K562 (cell line): ENCODE data around the gene LAX1. TPM values are rescaled to one million over a fixed set of nuclear protein-coding genes. Genes with fewer than 3 reads are reported as not detected.

Experiments used
- BRD9 ChIP-seq: fragments of 450-650 bp; IDR thresholded peaks from 2 replicates; pipeline ENCODE4 v1.6.1; 2018; ENCODE audit warnings: low read depth; ENCODE audit not compliant: partially characterized antibody
- CREM ChIP-seq: IDR thresholded peaks from 2 replicates; pipeline ENCODE4 v1.6.1; 2014; ENCODE audit warnings: antibody characterized with exemption, low read depth
- EGR1 ChIP-seq: fragments of 450-650 bp; conservative IDR thresholded peaks from 2 replicates; pipeline ENCODE4 v1.6.1; 2017; ENCODE audit warnings: mild to moderate bottlenecking
- EP300 ChIP-seq: IDR thresholded peaks from 2 replicates; pipeline ENCODE4 v1.6.1; 2012; ENCODE audit warnings: low read length, improper control_type of control experiment
- JUN ChIP-seq, 2 experiments: sonication (generic) in 1 of 2; formaldehyde crosslinking in 1 of 2; IDR thresholded peaks; 2 replicates each; pipeline versions ENCODE4 v1.6.1 to v1.8.0; 2012 to 2022; ENCODE audit warnings: borderline replicate concordance in 2 of 2, mild to moderate bottlenecking in 2 of 2, improper control_type of control experiment in 1 of 2, low read depth in 1 of 2, low read length in 1 of 2, missing genetic modification reagents in 1 of 2
- JUND ChIP-seq, 2 experiments: IDR thresholded peaks; 2 replicates in 1 of 2; 3 replicates in 1 of 2; pipeline ENCODE4 v1.6.1; 2011; ENCODE audit warnings: borderline replicate concordance in 2 of 2, low read depth in 2 of 2, low read length in 2 of 2, improper control_type of control experiment in 1 of 2, missing biosample characterization in 1 of 2, missing genetic modification characterization in 1 of 2, missing genetic modification reagents in 1 of 2
- KLF13 ChIP-seq: fragments of 450-650 bp; IDR thresholded peaks from 2 replicates; pipeline ENCODE4 v1.6.1; 2016; ENCODE audit warnings: missing genetic modification characterization, low read depth, mild to moderate bottlenecking, missing compliant biosample characterization, moderate library complexity, borderline replicate concordance
- NCOA6 ChIP-seq: fragments of 450-650 bp; IDR thresholded peaks from 2 replicates; pipeline ENCODE4 v1.6.1; 2017; ENCODE audit warnings: mild to moderate bottlenecking
- NFIX ChIP-seq: fragments of 250-450 bp; sonication (Bioruptor Pico); IDR thresholded peaks from 2 replicates; pipeline ENCODE4 v1.4.0; 2020; ENCODE audit warnings: low read depth, mild to moderate bottlenecking, moderate library complexity
- NRF1 ChIP-seq, 2 experiments: fragments of 450-650 bp; IDR thresholded peaks in 1 of 2; conservative IDR thresholded peaks in 1 of 2; 2 replicates each; pipeline ENCODE4 v1.6.1; 2014; ENCODE audit warnings: mild to moderate bottlenecking in 2 of 2
- PHB2 ChIP-seq: fragments of 450-650 bp; IDR thresholded peaks from 2 replicates; pipeline ENCODE4 v1.6.1; 2017; ENCODE audit warnings: low read depth
- RBM14 ChIP-seq: fragments of 200-400 bp; formaldehyde crosslinking; IDR thresholded peaks from 2 replicates; pipeline ENCODE4 v1.6.1; 2018; ENCODE audit warnings: low read depth, mild to moderate bottlenecking, low read length, moderate library complexity, borderline replicate concordance; ENCODE audit not compliant: insufficient read depth
- SMAD2 ChIP-seq: fragments of 150-350 bp; IDR thresholded peaks from 2 replicates; pipeline ENCODE4 v1.6.1; 2014; ENCODE audit warnings: low read depth, mild to moderate bottlenecking, low read length
- SRF ChIP-seq, 2 experiments: fragments of 250-450, 450-650 bp in 1 of 2; sonication (Bioruptor Pico) in 1 of 2; sonication (generic) in 1 of 2; formaldehyde crosslinking; IDR thresholded peaks; 2 replicates each; pipeline versions ENCODE4 v1.5.0 to v1.5.1; 2020 to 2022; ENCODE audit warnings: mild to moderate bottlenecking in 1 of 2, missing genetic modification reagents in 1 of 2
- TBP ChIP-seq: optimal IDR thresholded peaks from 2 replicates; pipeline ENCODE3; 2011; ENCODE audit warnings: low read depth, low read length, improper control_type of control experiment
- TCF3 ChIP-seq: sonication (generic); formaldehyde crosslinking; IDR thresholded peaks from 2 replicates; pipeline ENCODE4 v1.4.0; 2020; ENCODE audit warnings: mild to moderate bottlenecking, missing genetic modification reagents
- ZFX ChIP-seq: sonication (generic); formaldehyde crosslinking; IDR thresholded peaks from 2 replicates; pipeline ENCODE4 v1.8.0; 2022; ENCODE audit warnings: mild to moderate bottlenecking, missing genetic modification reagents, moderate library complexity
- ZNF224 ChIP-seq: sonication (generic); formaldehyde crosslinking; IDR thresholded peaks from 2 replicates; pipeline ENCODE4 v1.8.0; 2022; ENCODE audit warnings: mild to moderate bottlenecking, missing genetic modification reagents
- ZNF282 ChIP-seq: sonication (generic); formaldehyde crosslinking; IDR thresholded peaks from 2 replicates; pipeline ENCODE4 v1.8.1; 2023; ENCODE audit warnings: missing genetic modification reagents
- ZNF764 ChIP-seq: fragments of 250-450 bp; sonication (Bioruptor Pico); IDR thresholded peaks from 2 replicates; pipeline ENCODE4 v1.4.0; 2020; ENCODE audit warnings: low read depth, mild to moderate bottlenecking, moderate library complexity
- polyA plus RNA-seq, 8 experiments: library from polyadenylated mRNA; depleted of rRNA in 4 of 8; stranded (reverse) in 5 of 8; unstranded in 3 of 8; fragments of >200 nt; fragmentation: Nextera tagmentation in 2 of 8; fragmentation: Illumina TruSeq in 1 of 8; extraction: Ambion mirVana in 2 of 8; extraction: Trizol in 1 of 8; gene quantifications; 2 replicates each; pipeline versions ENCODE4 v1.2.1 to v1.2.3, GENCODE V29; 2011 to 2014; ENCODE audit warnings: inconsistent platforms in 1 of 8, missing spikeins in 1 of 8
- total RNA-seq, 7 experiments: library from RNA; depleted of rRNA in 6 of 7; stranded (reverse); fragments of >200 nt in 6 of 7; fragmentation: Illumina TruSeq in 2 of 7; extraction: Trizol in 2 of 7; gene quantifications; 2 replicates each; pipeline versions ENCODE4 v1.2.1 to v1.2.3, GENCODE V29; 2011 to 2021; ENCODE audit warnings: low replicate concordance in 1 of 7
- TF ChIP-seq, protein P1 (sequence below): fragments of 250-450 bp; sonication (Bioruptor Pico); IDR thresholded peaks from 2 replicates; pipeline ENCODE4 v1.9.0; 2021; ENCODE audit warnings: mild to moderate bottlenecking
- TF ChIP-seq, protein P2 (sequence below): fragments of 450-650 bp; IDR thresholded peaks from 2 replicates; pipeline ENCODE4 v1.7.0; 2016; ENCODE audit warnings: borderline replicate concordance
- TF ChIP-seq, protein P3 (sequence below): sonication (generic); formaldehyde crosslinking; IDR thresholded peaks from 2 replicates; pipeline ENCODE4 v1.8.0; 2022; ENCODE audit warnings: mild to moderate bottlenecking, missing genetic modification reagents

The LAX1 gene
- total and polyA plus RNA-seq, 9 of the 15 experiments (the other 6 are each of a cell fraction or from before 2014, with no cell fraction given), result not detected

DNA sequence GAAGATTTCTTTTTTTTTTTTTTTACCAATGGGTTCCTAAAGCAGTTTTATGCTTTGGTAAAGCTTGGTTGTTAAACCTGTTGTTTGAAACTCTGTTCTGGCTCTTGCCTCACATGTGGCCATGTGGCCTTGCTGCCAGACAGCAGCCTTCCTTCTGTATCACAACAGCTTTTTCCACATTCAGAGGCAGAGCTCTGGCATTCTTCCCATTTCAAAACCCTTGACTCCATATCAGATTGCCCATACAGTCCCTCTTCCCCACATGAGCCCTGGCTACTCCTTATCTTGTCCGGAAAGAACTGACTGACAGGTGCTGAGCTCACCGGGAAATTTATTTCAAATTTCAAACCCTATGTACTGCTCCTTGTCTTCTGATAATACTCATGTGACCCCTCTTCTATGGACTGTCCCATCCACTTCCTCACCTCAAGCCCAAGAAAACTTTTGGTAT is 38.5 kb upstream of the LAX1 start (continued):
- TF ChIP-seq JUN (IDR thresholded peaks at IDR 0.05; ENCODE audit: borderline replicate concordance, low read depth, low read length), result peak; percentile 54; the same call in 1 of the 2 replicates
- no peak for TF ChIP-seq JUN (CRISPR knock-in tag; IDR thresholded peaks at IDR 0.05; ENCODE audit: borderline replicate concordance)
- peak; percentile 88 for TF ChIP-seq TCF3
- 0 out of 4 replicates have a peak, but pooled peaks of 1 of the 2 experiments have one; percentile 17 for TF ChIP-seq SRF (CRISPR knock-in tag; IDR thresholded peaks at IDR 0.05)
- TF ChIP-seq ZNF764 (CRISPR knock-in tag), result no peak
- TF ChIP-seq RBM14, result no peak
- TF ChIP-seq, protein P1, sequence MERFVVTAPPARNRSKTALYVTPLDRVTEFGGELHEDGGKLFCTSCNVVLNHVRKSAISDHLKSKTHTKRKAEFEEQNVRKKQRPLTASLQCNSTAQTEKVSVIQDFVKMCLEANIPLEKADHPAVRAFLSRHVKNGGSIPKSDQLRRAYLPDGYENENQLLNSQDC (CRISPR knock-in tag), result no peak
- TF ChIP-seq SMAD2, result no peak
- no peak for TF ChIP-seq PHB2
- TF ChIP-seq BRD9, result no peak
- TF ChIP-seq, protein P2, sequence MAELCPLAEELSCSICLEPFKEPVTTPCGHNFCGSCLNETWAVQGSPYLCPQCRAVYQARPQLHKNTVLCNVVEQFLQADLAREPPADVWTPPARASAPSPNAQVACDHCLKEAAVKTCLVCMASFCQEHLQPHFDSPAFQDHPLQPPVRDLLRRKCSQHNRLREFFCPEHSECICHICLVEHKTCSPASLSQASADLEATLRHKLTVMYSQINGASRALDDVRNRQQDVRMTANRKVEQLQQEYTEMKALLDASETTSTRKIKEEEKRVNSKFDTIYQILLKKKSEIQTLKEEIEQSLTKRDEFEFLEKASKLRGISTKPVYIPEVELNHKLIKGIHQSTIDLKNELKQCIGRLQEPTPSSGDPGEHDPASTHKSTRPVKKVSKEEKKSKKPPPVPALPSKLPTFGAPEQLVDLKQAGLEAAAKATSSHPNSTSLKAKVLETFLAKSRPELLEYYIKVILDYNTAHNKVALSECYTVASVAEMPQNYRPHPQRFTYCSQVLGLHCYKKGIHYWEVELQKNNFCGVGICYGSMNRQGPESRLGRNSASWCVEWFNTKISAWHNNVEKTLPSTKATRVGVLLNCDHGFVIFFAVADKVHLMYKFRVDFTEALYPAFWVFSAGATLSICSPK, result no peak
- peak; percentile 79 for TF ChIP-seq JUND (IDR thresholded peaks at IDR 0.05; ENCODE audit: borderline replicate concordance, low read depth, low read length)
- TF ChIP-seq JUND (tag; IDR thresholded peaks at IDR 0.05; ENCODE audit: borderline replicate concordance, low read depth, low read length), result peak; percentile 82; the same call in 1 of the 3 replicates
- 0 out of 2 replicates have a peak, but pooled peaks have one; percentile 25 for TF ChIP-seq CREM
- no peak for TF ChIP-seq EGR1
- TF ChIP-seq EP300, result peak; percentile 90
- no peak for TF ChIP-seq KLF13 (tag)
- no peak for TF ChIP-seq ZNF224
- no peak for TF ChIP-seq TBP
- TF ChIP-seq ZNF282 (CRISPR knock-in tag), result no peak
- TF ChIP-seq ZFX, result 0 out of 2 replicates have a peak, but pooled peaks have one; percentile 30
- TF ChIP-seq, protein P3, sequence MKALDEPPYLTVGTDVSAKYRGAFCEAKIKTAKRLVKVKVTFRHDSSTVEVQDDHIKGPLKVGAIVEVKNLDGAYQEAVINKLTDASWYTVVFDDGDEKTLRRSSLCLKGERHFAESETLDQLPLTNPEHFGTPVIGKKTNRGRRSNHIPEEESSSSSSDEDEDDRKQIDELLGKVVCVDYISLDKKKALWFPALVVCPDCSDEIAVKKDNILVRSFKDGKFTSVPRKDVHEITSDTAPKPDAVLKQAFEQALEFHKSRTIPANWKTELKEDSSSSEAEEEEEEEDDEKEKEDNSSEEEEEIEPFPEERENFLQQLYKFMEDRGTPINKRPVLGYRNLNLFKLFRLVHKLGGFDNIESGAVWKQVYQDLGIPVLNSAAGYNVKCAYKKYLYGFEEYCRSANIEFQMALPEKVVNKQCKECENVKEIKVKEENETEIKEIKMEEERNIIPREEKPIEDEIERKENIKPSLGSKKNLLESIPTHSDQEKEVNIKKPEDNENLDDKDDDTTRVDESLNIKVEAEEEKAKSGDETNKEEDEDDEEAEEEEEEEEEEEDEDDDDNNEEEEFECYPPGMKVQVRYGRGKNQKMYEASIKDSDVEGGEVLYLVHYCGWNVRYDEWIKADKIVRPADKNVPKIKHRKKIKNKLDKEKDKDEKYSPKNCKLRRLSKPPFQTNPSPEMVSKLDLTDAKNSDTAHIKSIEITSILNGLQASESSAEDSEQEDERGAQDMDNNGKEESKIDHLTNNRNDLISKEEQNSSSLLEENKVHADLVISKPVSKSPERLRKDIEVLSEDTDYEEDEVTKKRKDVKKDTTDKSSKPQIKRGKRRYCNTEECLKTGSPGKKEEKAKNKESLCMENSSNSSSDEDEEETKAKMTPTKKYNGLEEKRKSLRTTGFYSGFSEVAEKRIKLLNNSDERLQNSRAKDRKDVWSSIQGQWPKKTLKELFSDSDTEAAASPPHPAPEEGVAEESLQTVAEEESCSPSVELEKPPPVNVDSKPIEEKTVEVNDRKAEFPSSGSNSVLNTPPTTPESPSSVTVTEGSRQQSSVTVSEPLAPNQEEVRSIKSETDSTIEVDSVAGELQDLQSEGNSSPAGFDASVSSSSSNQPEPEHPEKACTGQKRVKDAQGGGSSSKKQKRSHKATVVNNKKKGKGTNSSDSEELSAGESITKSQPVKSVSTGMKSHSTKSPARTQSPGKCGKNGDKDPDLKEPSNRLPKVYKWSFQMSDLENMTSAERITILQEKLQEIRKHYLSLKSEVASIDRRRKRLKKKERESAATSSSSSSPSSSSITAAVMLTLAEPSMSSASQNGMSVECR (CRISPR knock-in tag), result no peak
- no peak for TF ChIP-seq NCOA6
- TF ChIP-seq NFIX (CRISPR knock-in tag), result peak; percentile 54; the same call in 1 of the 2 replicates
- no peak for TF ChIP-seq NRF1 (conservative IDR thresholded peaks at IDR 0.05 in 1 of 2, IDR thresholded peaks at IDR 0.05 in 1 of 2)
